ENCODE results near the gene GPRASP1. TPM values are rescaled to one million over a fixed set of nuclear protein-coding genes. Genes with fewer than 3 reads are reported as not detected.
"Not testable (repeated sequence)": the region's sequence is repeated elsewhere in the genome, so short reads cannot be mapped to it uniquely, and the experiment has no call there.

The GPRASP1 gene
- polyA plus RNA-seq, 2 of the 4 experiments (the other 2 are of a cell fraction), result 0.50 to 0.87 TPM

DNA sequence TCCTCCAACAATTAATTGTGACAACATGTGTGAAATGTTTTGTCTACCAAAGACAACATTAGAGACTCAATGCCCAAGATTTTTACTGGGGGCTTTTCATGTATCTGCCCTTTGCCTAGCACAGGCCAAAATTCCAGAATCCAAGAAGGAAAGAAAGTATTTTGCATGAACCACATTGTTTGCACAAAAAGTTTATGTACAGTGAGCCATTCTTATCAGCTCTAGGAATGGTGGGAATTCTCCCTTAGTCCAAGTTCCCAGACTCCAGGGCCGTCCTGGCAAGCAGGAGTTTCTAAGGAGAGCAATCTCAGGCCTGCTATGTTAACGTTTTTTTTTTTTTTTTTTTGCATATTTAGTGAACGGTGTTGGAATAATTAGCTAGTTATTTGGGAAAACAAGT is 21.6 kb downstream of the GPRASP1 start:
- TF ChIP-seq TFCP2L1 (CRISPR knock-in tag; IDR thresholded peaks at IDR 0.05) (no peak), HEYL (CRISPR knock-in tag; IDR thresholded peaks at IDR 0.05) (no peak), KDM1A (IDR thresholded peaks at IDR 0.05; ENCODE audit: low read depth) (no peak), BCL3 (IDR thresholded peaks at IDR 0.05) (no peak), HOXA7 (CRISPR knock-in tag; IDR thresholded peaks at IDR 0.05) (no peak), POLR2AphosphoS2 (conservative IDR thresholded peaks at IDR 0.05; ENCODE audit: low read length) (no peak), MAZ (IDR thresholded peaks at IDR 0.05; ENCODE audit: borderline replicate concordance, low read depth, low read length) (no peak), ZFP36 (IDR thresholded peaks at IDR 0.05; ENCODE audit: borderline replicate concordance, partially characterized antibody) (no peak), NFE2L2 (conservative IDR thresholded peaks at IDR 0.05; ENCODE audit: low read length) (no peak), ZSCAN20 (CRISPR knock-in tag; IDR thresholded peaks at IDR 0.05) (no peak), E2F6 (IDR thresholded peaks at IDR 0.05; ENCODE audit: borderline replicate concordance, low read depth) (no peak), ESRRA (IDR thresholded peaks at IDR 0.05; ENCODE audit: borderline replicate concordance, low read length) (no peak), ZNF302 (CRISPR knock-in tag; IDR thresholded peaks at IDR 0.05) (no peak)
- TF ChIP-seq, protein P1, sequence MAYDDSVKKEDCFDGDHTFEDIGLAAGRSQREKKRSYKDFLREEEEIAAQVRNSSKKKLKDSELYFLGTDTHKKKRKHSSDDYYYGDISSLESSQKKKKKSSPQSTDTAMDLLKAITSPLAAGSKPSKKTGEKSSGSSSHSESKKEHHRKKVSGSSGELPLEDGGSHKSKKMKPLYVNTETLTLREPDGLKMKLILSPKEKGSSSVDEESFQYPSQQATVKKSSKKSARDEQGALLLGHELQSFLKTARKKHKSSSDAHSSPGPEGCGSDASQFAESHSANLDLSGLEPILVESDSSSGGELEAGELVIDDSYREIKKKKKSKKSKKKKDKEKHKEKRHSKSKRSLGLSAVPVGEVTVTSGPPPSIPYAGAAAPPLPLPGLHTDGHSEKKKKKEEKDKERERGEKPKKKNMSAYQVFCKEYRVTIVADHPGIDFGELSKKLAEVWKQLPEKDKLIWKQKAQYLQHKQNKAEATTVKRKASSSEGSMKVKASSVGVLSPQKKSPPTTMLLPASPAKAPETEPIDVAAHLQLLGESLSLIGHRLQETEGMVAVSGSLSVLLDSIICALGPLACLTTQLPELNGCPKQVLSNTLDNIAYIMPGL (CRISPR knock-in tag; IDR thresholded peaks at IDR 0.05; ENCODE audit: borderline replicate concordance), result no peak
- TF ChIP-seq, protein P2, sequence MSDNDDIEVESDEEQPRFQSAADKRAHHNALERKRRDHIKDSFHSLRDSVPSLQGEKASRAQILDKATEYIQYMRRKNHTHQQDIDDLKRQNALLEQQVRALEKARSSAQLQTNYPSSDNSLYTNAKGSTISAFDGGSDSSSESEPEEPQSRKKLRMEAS (IDR thresholded peaks at IDR 0.05), result no peak
- TF ChIP-seq, protein P3, sequence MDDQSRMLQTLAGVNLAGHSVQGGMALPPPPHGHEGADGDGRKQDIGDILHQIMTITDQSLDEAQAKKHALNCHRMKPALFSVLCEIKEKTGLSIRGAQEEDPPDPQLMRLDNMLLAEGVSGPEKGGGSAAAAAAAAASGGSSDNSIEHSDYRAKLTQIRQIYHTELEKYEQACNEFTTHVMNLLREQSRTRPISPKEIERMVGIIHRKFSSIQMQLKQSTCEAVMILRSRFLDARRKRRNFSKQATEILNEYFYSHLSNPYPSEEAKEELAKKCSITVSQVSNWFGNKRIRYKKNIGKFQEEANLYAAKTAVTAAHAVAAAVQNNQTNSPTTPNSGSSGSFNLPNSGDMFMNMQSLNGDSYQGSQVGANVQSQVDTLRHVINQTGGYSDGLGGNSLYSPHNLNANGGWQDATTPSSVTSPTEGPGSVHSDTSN (IDR thresholded peaks at IDR 0.05), result no peak
- WGBS (ENCODE audit: missing lambda C conversion rate), result 39% methylated on average over 3 of the region's 3 CpGs
- Histone ChIP-seq H3K4me3 (no peak overlapping the region), H3K4me1 (no peaks in the 10 kb centered on the region), H3K9me3 (no peaks in the 10 kb centered on the region), H3K4me2 (no peak overlapping the region), H3K27ac (no peak overlapping the region)
- ChIA-PET POLR2A (no interaction called here), CTCF (no interaction called here)
- FAIRE-seq (no peak), DNase-seq (ENCODE audit: low read depth in 1 of 2, low spot score in 1 of 2) (no peak), ATAC-seq (no peak)

DNA sequence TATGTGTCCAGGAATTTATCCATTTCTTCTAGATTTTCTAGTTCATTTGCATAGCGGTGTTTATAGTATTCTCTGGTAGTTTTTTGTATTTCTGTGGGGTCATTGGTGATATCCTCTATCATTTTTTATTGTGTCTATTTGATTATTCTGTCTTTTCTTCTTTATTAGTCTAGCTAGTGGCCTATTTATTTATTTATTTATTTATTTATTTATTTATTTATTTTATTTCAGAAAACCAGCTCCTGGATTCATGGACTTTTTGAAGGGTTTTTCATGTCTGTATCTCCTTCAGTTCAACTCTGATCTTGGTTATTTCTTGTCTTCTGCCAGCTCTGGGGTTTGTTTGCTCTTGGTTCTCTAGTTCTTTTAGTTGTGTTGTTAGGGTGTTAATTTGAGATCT is 26.2 kb downstream of the GPRASP1 start:
- CTCF ChIA-PET; H3K4me3 ChIP-seq; DNase-seq (ENCODE audit: low read depth in 1 of 2, low spot score in 1 of 2); FAIRE-seq; H3K4me2 ChIP-seq; POLR2A ChIA-PET; H3K27ac ChIP-seq; H3K4me1 ChIP-seq; H3K9me3 ChIP-seq; ATAC-seq: not testable (repeated sequence)
- WGBS (ENCODE audit: missing lambda C conversion rate), result 80% methylated on average over 1 of the region's 1 CpG
- 0 out of 2 replicates have a peak, but pooled peaks have one; percentile 16 for TF ChIP-seq ZC3H11A (IDR thresholded peaks at IDR 0.05)

DNA sequence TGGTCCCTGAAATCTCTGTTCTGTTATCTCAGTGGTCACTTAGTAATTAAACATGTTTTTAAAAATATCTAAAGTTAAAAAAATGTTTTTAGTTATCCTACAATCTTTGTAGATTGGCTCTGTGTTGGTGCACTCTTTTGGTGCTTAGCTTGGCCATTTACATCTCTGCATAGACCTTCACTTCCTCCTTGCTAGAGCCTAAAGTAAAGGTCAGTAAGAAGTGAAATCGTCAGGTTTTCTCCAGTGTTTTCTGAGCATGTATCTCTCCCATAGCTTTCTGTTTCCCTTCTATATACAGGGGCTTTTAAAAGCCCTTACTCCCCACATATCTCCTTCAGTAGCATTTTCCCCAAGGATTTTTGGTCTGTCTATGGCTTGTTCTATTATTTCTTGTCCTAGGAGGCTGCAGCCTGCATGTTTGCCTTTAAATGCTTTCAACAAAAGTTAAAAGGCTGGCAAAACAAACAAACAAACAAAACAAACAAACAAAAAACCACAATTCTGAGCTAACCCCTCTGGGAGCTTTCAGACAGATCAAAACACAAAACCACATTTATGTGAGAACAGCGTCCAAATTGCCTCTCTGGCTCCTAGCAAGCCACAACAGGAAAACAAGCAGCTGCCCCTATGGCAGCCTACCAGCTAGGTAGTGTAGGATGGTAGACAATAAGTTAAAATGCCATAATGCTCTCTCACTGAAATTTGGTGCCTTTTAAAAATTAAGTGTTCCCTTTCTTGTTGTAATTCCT is 33.7 kb downstream of the GPRASP1 start:
- ChIA-PET CTCF (no interaction called here), POLR2A (no interaction called here)
- TF ChIP-seq EHF (CRISPR knock-in tag; IDR thresholded peaks at IDR 0.05), result no peak
- no peak for TF ChIP-seq NFE2L2 (conservative IDR thresholded peaks at IDR 0.05; ENCODE audit: low read length)
- TF ChIP-seq, protein P4, sequence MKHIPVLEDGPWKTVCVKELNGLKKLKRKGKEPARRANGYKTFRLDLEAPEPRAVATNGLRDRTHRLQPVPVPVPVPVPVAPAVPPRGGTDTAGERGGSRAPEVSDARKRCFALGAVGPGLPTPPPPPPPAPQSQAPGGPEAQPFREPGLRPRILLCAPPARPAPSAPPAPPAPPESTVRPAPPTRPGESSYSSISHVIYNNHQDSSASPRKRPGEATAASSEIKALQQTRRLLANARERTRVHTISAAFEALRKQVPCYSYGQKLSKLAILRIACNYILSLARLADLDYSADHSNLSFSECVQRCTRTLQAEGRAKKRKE (CRISPR knock-in tag; IDR thresholded peaks at IDR 0.05; ENCODE audit: low read depth), result no peak
- no peak for TF ChIP-seq PHF8 (IDR thresholded peaks at IDR 0.05; ENCODE audit: borderline replicate concordance, low read depth)
- no peak for TF ChIP-seq ZC3H11A (IDR thresholded peaks at IDR 0.05)
- no peak for TF ChIP-seq CBX2 (IDR thresholded peaks at IDR 0.05; ENCODE audit: borderline replicate concordance, low read depth)
- TF ChIP-seq NR3C1 (IDR thresholded peaks at IDR 0.05), result no peak
- no peak for TF ChIP-seq ZFP36 (IDR thresholded peaks at IDR 0.05; ENCODE audit: borderline replicate concordance, partially characterized antibody)
- no peak for TF ChIP-seq HOXB5 (CRISPR knock-in tag; IDR thresholded peaks at IDR 0.05)
- FAIRE-seq (peak; percentile 59), DNase-seq (ENCODE audit: low read depth in 1 of 2, low spot score in 1 of 2) (no peak), ATAC-seq (no peak)
- no peaks in the 10 kb centered on the region for H3K4me1 ChIP-seq
- 41% methylated on average over 2 of the region's 2 CpGs for WGBS (ENCODE audit: missing lambda C conversion rate)
- no peak overlapping the region for H3K27ac ChIP-seq
- no peak overlapping the region for H3K4me3 ChIP-seq
- H3K9me3 ChIP-seq, result no peaks in the 10 kb centered on the region
- H3K4me2 ChIP-seq, result no peak overlapping the region
